Caco-2 (cell line): ENCODE results near the gene YJEFN3. TPM values are rescaled to one million over a fixed set of nuclear protein-coding genes. Genes with fewer than 3 reads are reported as not detected.

Source experiments
- BruUV-seq: library from RNA; stranded (reverse); fragments of 400-500 nt; replicated peaks from 2 replicates; lab custom pipeline; 2021; lab: Mats Ljungman, UMichigan
- CTCF ChIA-PET: fragments of 300-600 bp; sonication (Branson Sonifier 250); formaldehyde crosslinking; loops from one replicate; lab custom pipeline; 2022; ENCODE audit warnings: antibody characterized with exemption; lab: Charles Lee
- POLR2A ChIA-PET: fragments of 300-600 bp; sonication (Branson Sonifier 250); formaldehyde crosslinking; loops from one replicate; lab custom pipeline; 2022; ENCODE audit warnings: antibody characterized with exemption; lab: Charles Lee
- DNase-seq, 2 experiments: peaks; one replicate each; pipeline versions ENCODE4 v3.0.0 to v3.0.0-alpha.2; 2020 to 2022
- H3K27me3 ChIP-seq: replicated peaks from 2 replicates; pipeline ENCODE4 v1.6.0; 2011; ENCODE audit warnings: low read length; ENCODE audit not compliant: control insufficient read depth, insufficient read depth
- H3K36me3 ChIP-seq: 2 replicates; pipeline ENCODE4 v1.5.1; 2011; ENCODE audit warnings: low read length; ENCODE audit not compliant: control insufficient read depth, insufficient read depth
- H3K4me1 ChIP-seq: fragments of 250-450 bp; sonication (Bioruptor Pico); 2 replicates; pipeline ENCODE4 v1.5.1; 2020; ENCODE audit warnings: mild to moderate bottlenecking
- H3K4me3 ChIP-seq: 2 replicates; pipeline ENCODE4 v1.5.1; 2011; ENCODE audit warnings: low read depth, mild to moderate bottlenecking, control low read depth, low read length
- H3K9me3 ChIP-seq: fragments of 250-450 bp; sonication (Bioruptor Pico); 2 replicates; pipeline ENCODE4 v1.5.1; 2020; ENCODE audit warnings: mild to moderate bottlenecking, moderate library complexity
- H3K27ac Mint-ChIP-seq: one replicate; pipeline ENCODE4 v1.8.0; 2022; ENCODE audit warnings: mixed read lengths; ENCODE audit not compliant: unreplicated experiment
- H3K27me3 Mint-ChIP-seq: one replicate; pipeline ENCODE4 v1.8.0; 2022; ENCODE audit warnings: mixed read lengths; ENCODE audit not compliant: insufficient read depth, unreplicated experiment
- H3K36me3 Mint-ChIP-seq: one replicate; pipeline ENCODE4 v1.8.0; 2022; ENCODE audit warnings: mild to moderate bottlenecking, mixed read lengths; ENCODE audit not compliant: insufficient read depth, unreplicated experiment
- H3K4me1 Mint-ChIP-seq: one replicate; pipeline ENCODE4 v1.8.0; 2022; ENCODE audit warnings: low read depth, mixed read lengths; ENCODE audit not compliant: unreplicated experiment
- H3K4me3 Mint-ChIP-seq: one replicate; pipeline ENCODE4 v1.8.0; 2022; ENCODE audit warnings: mild to moderate bottlenecking, moderate library complexity, mixed read lengths; ENCODE audit not compliant: unreplicated experiment
- H3K9me3 Mint-ChIP-seq: one replicate; pipeline ENCODE4 v1.8.0; 2022; ENCODE audit warnings: mixed read lengths; ENCODE audit not compliant: unreplicated experiment
- CTCF ChIP-seq, 2 experiments: fragments of 200-600 bp in 1 of 2; IDR thresholded peaks; 1 replicate in 1 of 2; 2 replicates in 1 of 2; pipeline versions ENCODE4 v1.5.1 to v1.8.0; 2011 to 2022; ENCODE audit warnings: antibody characterized with exemption in 1 of 2, control low read depth in 1 of 2, inconsistent platforms in 1 of 2, low read depth in 1 of 2, low read length in 1 of 2, mild to moderate bottlenecking in 1 of 2, moderate library complexity in 1 of 2; ENCODE audit not compliant: insufficient read depth in 1 of 2, severe bottlenecking in 1 of 2, unreplicated experiment in 1 of 2
- intact Hi-C: fragments of 100-400 bp; cut with micrococcal nuclease; formaldehyde crosslinking; loops from one replicate; pipeline ENCODE4 v1.10.0; 2022; ENCODE audit not compliant: unreplicated experiment
- total RNA-seq: library from RNA; stranded (reverse); gene quantifications from 2 replicates; pipeline ENCODE4 v1.2.3, GENCODE V29; 2022

YJEFN3 gene
- total RNA-seq, 1 experiment from 2014 or later: 8.1 TPM

GRCh38 chr19:19487950-19488874, 40.5 kb upstream of the YJEFN3 start:
- peaks cover 6% of the 10 kb centered on the region for H3K4me1 Mint-ChIP-seq
- peaks cover 69% of the 10 kb centered on the region for H3K36me3 Mint-ChIP-seq
- no peak for TF ChIP-seq CTCF (IDR thresholded peaks at IDR 0.05; ENCODE audit: insufficient read depth in 1 of 2, low read depth in 1 of 2, low read length in 1 of 2, severe bottlenecking in 1 of 2, unreplicated experiment in 1 of 2)
- Histone ChIP-seq H3K9me3 (no peaks in the 10 kb centered on the region), H3K27me3 (no peaks in the 10 kb centered on the region), H3K4me1 (peaks cover 19% of the 10 kb centered on the region), H3K4me3 (no peak overlapping the region), H3K36me3 (no peaks in the 10 kb centered on the region; the same call in none of the 2 replicates)
- CTCF ChIA-PET: interaction anchor here (1.0 kb wide), 1 partner anchor 122 kb away, joined by 4 read pairs; no protein-coding TSS in a partner anchor
- H3K4me3 Mint-ChIP-seq: no peak overlapping the region
- H3K27ac Mint-ChIP-seq: no peak overlapping the region
- BruUV-seq: no TSS peak
- no peaks in the 10 kb centered on the region for H3K27me3 Mint-ChIP-seq
- POLR2A ChIA-PET: no interaction called here
- intact Hi-C loops: no loop called here
- DNase-seq: no peak
- no peaks in the 10 kb centered on the region for H3K9me3 Mint-ChIP-seq

DNA sequence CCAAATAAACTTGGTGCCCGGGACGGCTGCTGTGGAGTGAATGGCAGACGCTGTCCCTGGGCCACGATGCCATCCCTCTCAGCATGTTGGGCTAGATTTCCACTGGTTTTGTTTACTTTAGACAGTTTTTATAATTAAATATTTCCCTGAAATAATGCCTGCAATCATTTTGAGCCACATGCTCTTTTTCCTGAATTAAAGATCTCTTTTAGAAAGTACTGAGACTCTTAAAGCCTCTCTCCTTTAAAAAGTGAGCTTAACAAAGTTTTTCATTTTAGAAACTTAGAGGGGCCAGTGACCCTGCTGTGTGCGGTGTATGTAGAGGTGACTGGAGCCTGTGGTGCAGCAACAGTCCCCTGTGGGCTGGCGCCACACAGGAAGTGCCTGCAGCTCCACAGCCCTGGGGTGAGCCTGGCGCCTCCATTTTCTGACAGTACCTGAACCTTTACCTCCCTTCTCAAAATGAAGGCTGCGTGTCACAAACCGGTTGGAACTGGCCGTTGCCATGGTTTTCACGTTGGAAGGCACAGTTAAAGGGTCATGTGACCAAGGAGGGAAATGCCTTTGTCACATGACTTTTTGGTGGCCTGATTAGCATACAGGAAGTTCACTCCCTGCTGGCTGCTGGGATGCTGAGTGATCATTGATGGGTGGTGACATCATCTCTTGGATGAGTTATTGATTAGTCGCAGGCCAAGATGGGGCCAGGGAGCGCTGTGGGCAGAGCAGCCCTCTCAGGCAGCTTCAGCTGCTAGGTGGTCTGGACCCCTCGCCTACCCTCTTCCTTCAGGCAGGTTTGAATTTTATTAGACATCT, 39.6 kb upstream of the YJEFN3 start:
- Mint-ChIP-seq H3K4me3 (no peak overlapping the region), H3K4me1 (peaks cover 6% of the 10 kb centered on the region), H3K27ac (peak overlapping the region; percentile 73), H3K9me3 (no peaks in the 10 kb centered on the region), H3K27me3 (no peaks in the 10 kb centered on the region), H3K36me3 (peaks cover 74% of the 10 kb centered on the region)
- no peaks in the 10 kb centered on the region for H3K9me3 ChIP-seq
- peak; percentile 65 to 74 for DNase-seq
- intact Hi-C loops: no loop called here
- H3K4me3 ChIP-seq: no peak overlapping the region
- no peak for TF ChIP-seq CTCF (IDR thresholded peaks at IDR 0.05; ENCODE audit: insufficient read depth in 1 of 2, low read depth in 1 of 2, low read length in 1 of 2, severe bottlenecking in 1 of 2, unreplicated experiment in 1 of 2)
- no peaks in the 10 kb centered on the region for H3K27me3 ChIP-seq
- H3K36me3 ChIP-seq: no peaks in the 10 kb centered on the region; the same call in none of the 2 replicates
- CTCF ChIA-PET: interaction anchor here (0.7 to 1.3 kb wide), 2 partner anchors 114 to 147 kb away, joined by 3 to 4 read pairs; no protein-coding TSS in a partner anchor
- BruUV-seq: no TSS peak
- POLR2A ChIA-PET: no interaction called here
- peaks cover 19% of the 10 kb centered on the region for H3K4me1 ChIP-seq

DNA sequence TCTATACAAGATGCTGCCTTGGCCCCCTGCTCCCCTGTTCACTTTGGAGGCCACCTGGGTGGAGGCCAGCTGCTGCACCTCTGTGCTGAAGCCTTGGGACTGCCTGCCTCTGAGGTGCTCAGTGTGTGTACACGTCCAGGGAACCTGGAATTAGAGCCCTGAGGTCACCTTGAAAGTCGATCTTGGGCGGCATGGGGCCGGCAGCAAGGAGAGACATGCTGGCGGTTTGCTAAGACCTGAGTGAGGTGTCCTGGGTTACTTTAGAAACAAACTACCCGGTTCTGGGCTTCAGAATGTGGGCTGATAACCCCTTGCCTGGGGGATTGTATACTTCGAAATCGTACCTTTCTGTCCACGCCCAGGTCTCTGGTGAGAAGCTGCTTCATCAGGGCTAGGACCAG, 38.9 kb upstream of the YJEFN3 start:
- intact Hi-C loops: loop anchor here (1.0 to 2.0 kb wide), 4 partner anchors 89 to 169 kb away; no protein-coding TSS in a partner anchor

More for the DNA sequence above, 38.9 kb upstream of the YJEFN3 start:
- CTCF ChIA-PET: interaction anchor here (0.7 to 2.0 kb wide), 8 partner anchors 85 to 147 kb away, joined by 3 to 26 read pairs (median 4); partner anchors contain the start of gene GATAD2A
- Histone ChIP-seq H3K36me3 (no peaks in the 10 kb centered on the region; the same call in none of the 2 replicates), H3K9me3 (no peaks in the 10 kb centered on the region), H3K27me3 (no peaks in the 10 kb centered on the region), H3K4me1 (peaks cover 19% of the 10 kb centered on the region), H3K4me3 (no peak overlapping the region)
- no peak overlapping the region for H3K4me3 Mint-ChIP-seq
- DNase-seq: no peak
- H3K27me3 Mint-ChIP-seq: no peaks in the 10 kb centered on the region
- no peaks in the 10 kb centered on the region for H3K9me3 Mint-ChIP-seq
- peaks cover 6% of the 10 kb centered on the region for H3K4me1 Mint-ChIP-seq
- TF ChIP-seq CTCF (IDR thresholded peaks at IDR 0.05; ENCODE audit: insufficient read depth in 1 of 2, low read depth in 1 of 2, low read length in 1 of 2, severe bottlenecking in 1 of 2, unreplicated experiment in 1 of 2): no peak
- POLR2A ChIA-PET: interaction anchor here (0.6 kb wide), 2 partner anchors 178 to 631 kb away, joined by 3 to 5 read pairs; no protein-coding TSS in a partner anchor
- peak overlapping the region; percentile 73 for H3K27ac Mint-ChIP-seq
- peaks cover 79% of the 10 kb centered on the region for H3K36me3 Mint-ChIP-seq
- BruUV-seq: no TSS peak
